Fibroblast of mammary gland (primary cell): ENCODE measurements around the gene CACNB2.

ENCODE experiments used
- DNase-seq: peaks from one replicate; pipeline ENCODE4 v3.0.0-alpha.2; 2010; ENCODE audit warnings: low read depth
- H3K4me3 ChIP-seq: 2 replicates; pipeline ENCODE4 v1.5.1; 2011; ENCODE audit warnings: low read depth, mild to moderate bottlenecking, low read length, moderate library complexity; ENCODE audit not compliant: control insufficient read depth
- TF ChIP-seq, protein P1 (sequence below): conservative IDR thresholded peaks from 2 replicates; pipeline ENCODE4 v1.5.1; 2011; ENCODE audit warnings: low read depth, low read length, inconsistent platforms; ENCODE audit not compliant: control insufficient read depth, insufficient read depth

Gene CACNB2

DNA sequence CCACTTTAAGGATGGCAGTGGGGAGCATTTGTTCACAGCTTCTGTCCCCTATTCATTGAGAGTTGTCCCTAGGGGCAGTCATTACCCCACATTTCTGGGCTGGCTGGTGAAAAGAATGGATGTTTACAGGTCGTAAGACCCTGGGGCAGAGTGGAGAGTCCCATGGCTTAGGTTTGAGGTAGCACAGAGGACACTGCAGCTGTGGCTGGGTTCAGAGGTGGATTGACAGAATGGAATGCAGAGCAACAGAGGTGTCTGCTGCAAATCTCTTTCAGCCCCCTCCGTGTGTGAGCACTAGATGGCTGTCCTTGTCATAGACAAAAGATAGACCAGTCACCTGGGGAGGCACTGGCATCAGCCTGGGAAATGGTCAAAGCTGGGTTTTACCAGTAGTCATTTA lies 141.9 kb downstream of the CACNB2 start:
- no peak for DNase-seq
- TF ChIP-seq, protein P1, sequence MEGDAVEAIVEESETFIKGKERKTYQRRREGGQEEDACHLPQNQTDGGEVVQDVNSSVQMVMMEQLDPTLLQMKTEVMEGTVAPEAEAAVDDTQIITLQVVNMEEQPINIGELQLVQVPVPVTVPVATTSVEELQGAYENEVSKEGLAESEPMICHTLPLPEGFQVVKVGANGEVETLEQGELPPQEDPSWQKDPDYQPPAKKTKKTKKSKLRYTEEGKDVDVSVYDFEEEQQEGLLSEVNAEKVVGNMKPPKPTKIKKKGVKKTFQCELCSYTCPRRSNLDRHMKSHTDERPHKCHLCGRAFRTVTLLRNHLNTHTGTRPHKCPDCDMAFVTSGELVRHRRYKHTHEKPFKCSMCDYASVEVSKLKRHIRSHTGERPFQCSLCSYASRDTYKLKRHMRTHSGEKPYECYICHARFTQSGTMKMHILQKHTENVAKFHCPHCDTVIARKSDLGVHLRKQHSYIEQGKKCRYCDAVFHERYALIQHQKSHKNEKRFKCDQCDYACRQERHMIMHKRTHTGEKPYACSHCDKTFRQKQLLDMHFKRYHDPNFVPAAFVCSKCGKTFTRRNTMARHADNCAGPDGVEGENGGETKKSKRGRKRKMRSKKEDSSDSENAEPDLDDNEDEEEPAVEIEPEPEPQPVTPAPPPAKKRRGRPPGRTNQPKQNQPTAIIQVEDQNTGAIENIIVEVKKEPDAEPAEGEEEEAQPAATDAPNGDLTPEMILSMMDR, result no peak
- H3K4me3 ChIP-seq, result no peak overlapping the region

GRCh38 chr10:18290651-18291313 lies 150.6 kb downstream of the CACNB2 start:
- TF ChIP-seq, protein P1, result no peak
- no peak overlapping the region for H3K4me3 ChIP-seq
- no peak for DNase-seq

GRCh38 chr10:18293536-18294510 lies 153.6 kb downstream of the CACNB2 start:
- no peak for DNase-seq
- TF ChIP-seq, protein P1, result no peak
- no peak overlapping the region for H3K4me3 ChIP-seq

DNA sequence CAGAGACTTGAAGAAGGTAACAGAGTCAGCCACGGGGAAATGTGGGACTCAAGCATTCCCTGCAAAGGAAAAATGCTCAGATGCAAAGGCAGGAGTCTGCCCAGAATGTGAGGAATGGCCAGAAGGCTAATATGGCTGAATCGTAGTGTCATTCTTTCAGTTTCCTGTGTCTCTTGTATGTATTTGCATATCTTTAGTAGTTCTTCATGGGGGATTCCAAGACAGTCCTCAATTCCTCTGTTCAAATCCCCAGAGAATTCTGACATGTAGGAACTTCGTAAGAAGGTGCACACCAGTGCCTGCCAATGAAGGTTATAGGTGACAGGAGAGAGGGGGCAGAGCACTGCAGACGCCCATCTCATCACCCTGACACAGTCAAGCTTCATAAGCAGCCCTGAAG lies 154.4 kb downstream of the CACNB2 start:
- TF ChIP-seq, protein P1, result no peak
- no peak for DNase-seq
- H3K4me3 ChIP-seq, result no peak overlapping the region

GRCh38 chr10:18297659-18298058 lies 157.4 kb downstream of the CACNB2 start:
- H3K4me3 ChIP-seq, result no peak overlapping the region
- TF ChIP-seq, protein P1, result no peak
- DNase-seq, result no peak

- no peak for DNase-seq
- TF ChIP-seq, protein P1, result no peak
- H3K4me3 ChIP-seq, result no peak overlapping the region
These were observed 158.0 kb downstream of the CACNB2 start for GRCh38 chr10:18298256-18298655.
